ENCODE measurements around the gene SETD5.

GRCh38 chr3:9441501-9442221 is 44.2 kb downstream of the SETD5 start:
- TF ChIP-seq ATF6 (CRISPR knock-in tag; IDR thresholded peaks at IDR 0.05), result no peak
- TF ChIP-seq SP1 (CRISPR knock-in tag; conservative IDR thresholded peaks at IDR 0.05), result no peak
